HG03045 (cell line): ENCODE results near the gene TPTE2.
"Not testable (repeated sequence)": the region's sequence is repeated elsewhere in the genome, so short reads cannot be mapped to it uniquely, and the experiment has no call there.

Source experiments
- ATAC-seq: cut with Tn5 transposase; IDR thresholded peaks from one replicate; pipeline ENCODE4 v1.9.1; 2021; ENCODE audit warnings: mild to moderate bottlenecking, moderate library complexity; ENCODE audit not compliant: unreplicated experiment

The TPTE2 gene

GRCh38 chr13:19561127-19561582, at the start of gene TPTE2:
TPTE2 (minus strand) TSS chr13:19561532; CDS start chr13:19503234, 58,298 bp downstream.
- ATAC-seq, result not testable (repeated sequence)

DNA sequence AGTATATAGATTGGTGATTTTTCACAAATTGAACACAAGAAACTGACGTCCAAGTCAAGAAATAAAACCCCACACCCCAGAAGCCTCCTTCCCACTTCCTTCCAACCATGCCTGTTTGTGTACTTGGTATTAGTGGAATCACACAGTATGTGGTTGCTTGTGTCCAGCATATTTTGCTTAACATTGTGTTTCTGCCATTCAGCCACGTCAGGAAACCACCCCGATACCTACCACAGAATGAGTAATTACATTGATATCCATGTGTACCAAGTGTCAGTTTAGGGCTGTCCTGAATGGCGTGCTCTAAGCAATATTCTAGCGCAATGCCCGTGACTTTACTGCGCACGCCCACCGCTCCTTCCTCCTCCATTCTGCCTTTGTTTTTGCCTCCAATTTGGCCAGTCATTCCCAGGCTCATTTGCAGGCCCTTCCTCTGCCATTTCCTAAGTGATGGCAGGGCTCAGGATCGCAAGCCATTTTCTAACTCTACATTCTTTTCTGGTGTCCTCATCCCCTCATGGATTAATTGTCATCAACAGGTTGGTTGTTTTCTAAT, 46.3 kb upstream of the TPTE2 start:
- ATAC-seq, result no peak

- no peak for ATAC-seq
Observed at GRCh38 chr13:19606737-19607136, 45.4 kb upstream of the TPTE2 start.

GRCh38 chr13:19606152-19606551, 44.8 kb upstream of the TPTE2 start:
- ATAC-seq, result no peak

GRCh38 chr13:19605161-19605955, 44.0 kb upstream of the TPTE2 start:
- no peak for ATAC-seq

DNA sequence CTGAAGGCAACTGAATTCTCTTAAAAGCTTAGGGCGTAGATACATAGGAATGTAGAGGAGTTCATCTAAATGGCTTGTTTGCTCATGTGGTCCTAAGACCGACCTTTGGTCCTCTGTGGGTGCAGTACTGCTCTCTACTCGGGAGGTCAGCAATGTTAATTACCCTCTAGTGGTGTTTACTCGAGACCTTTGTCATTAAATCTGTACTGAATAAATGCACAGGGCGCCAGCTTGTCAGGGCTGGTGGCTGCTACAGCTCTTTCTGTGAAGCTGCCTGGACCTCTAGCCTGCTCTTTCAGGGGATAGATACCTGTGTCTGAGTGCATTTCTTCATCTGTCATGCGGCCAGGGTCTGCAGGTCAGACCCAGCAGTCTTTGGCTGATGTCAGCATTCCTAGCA, 43.0 kb upstream of the TPTE2 start:
- ATAC-seq, result no peak

- ATAC-seq, result peak; percentile 76
Observed at GRCh38 chr13:19601749-19602725, 40.7 kb upstream of the TPTE2 start.

- ATAC-seq, result no peak
Observed at GRCh38 chr13:19597523-19597922, 36.2 kb upstream of the TPTE2 start.

DNA sequence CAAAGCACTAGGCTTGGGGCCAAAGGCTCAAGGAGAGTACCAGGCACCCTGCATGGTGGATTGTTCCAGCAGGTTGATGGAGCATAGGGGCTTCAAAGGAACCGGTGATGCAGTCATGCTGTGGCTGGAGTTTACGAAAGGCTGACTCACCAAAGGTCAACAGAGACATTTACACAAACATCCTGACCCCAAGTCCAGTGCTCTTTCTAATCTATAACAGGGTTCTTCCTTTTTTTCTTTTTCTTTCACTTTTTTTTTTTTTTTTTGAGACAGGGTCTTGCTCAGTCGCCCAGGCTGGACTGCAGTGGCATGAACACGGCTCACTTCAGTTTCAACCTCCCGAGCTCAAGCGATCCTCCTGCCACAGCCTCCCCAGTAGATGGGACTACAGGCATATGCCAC, 35.6 kb upstream of the TPTE2 start:
- no peak for ATAC-seq

DNA sequence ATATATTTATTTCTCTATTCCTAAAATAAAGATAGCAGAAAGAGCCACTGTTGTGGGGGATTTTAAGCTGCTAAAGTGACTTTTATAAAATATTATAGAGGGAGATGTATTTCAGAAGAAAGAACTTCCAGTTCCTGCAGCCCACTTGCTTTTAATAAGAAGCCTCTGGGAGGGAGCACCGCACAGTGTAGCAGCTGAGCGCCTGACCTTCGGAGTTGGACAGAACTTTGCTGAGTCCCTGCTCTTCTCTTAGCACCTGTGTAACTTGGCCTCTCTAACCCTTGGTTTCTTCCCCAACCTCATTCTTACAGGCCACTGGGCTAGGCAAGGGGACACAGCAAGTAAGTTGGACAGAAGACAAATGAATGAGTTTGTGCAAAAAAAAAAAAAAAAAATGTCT, 34.8 kb upstream of the TPTE2 start:
- ATAC-seq, result no peak

DNA sequence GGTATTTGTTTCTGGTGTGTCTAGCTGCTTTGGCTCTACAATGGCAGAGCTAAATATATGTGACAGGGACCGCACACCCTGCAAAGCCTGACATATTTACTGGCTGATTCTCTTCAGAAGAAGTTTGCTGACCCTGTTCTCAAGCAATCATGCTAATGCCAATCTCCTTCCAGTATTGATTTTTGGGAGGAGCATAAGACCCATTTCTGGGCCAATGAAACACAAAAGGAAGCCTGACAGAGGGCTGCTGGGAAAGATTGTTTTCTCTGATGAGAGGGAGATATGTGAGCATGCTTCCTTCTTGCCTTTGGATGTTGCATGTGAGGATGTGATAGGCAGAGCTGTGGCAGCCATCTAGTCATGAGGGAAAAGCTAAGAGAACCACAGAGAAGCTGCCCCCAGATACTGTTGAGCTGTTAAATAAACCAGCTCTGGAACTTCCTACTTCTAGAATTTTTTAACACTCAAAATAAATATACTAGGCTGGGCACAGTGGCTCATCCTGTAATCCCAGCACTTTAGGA, 31.4 kb upstream of the TPTE2 start:
- no peak for ATAC-seq

- ATAC-seq, result no peak
Observed at GRCh38 chr13:19591864-19592263, 30.5 kb upstream of the TPTE2 start.

DNA sequence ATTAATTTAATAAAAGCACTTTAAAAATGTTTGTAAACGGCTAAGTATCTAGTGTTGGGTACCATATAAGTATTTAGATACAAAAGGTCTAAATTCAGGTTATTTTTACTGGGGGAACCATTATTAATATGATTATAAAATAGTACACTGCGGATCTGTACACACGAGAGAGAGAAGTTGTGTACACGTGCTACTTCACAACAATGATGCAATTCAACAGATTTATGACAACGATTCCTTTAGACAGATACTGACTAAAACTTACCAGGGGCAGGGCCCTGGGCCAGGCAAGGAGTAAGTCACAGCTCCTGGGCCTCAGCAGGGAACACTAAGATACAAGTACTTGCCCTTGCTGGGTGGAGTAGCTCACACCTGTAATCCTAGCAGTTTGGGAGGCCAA, 29.1 kb upstream of the TPTE2 start:
- no peak for ATAC-seq

- ATAC-seq, result no peak
Observed at GRCh38 chr13:19589312-19589711, 28.0 kb upstream of the TPTE2 start.

DNA sequence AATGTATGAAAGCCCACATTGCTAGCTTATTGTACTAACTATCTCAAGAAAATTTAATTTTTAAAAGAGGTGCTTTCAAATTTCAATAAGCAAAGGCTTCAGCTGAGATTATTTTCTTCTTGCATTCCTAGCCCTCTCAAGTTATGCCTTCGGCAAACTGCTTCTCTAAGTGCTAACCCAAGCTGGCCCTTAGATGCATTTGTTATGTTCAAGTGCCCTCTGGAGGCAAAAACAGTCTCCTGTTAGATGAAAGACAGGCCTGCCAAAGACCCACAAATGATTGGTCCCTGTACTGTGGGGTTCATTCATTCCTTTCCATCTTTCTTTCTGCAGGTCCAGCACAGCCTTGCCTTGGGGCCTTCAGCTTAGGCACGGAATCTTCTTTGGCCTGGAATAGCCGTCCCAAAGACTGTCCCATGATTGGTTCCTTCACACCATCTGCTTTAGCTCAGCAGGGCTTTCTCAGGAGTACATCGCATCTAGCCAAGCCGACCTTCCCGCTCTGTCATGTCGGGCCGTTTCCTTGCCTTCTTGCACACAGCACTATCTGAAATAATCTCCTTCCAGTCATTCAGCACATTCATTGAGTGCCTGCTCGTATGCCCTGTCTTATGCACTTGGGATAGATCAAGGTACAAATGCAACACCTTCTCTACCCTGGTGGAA, 26.4 kb upstream of the TPTE2 start:
- ATAC-seq, result peak; percentile 63

DNA sequence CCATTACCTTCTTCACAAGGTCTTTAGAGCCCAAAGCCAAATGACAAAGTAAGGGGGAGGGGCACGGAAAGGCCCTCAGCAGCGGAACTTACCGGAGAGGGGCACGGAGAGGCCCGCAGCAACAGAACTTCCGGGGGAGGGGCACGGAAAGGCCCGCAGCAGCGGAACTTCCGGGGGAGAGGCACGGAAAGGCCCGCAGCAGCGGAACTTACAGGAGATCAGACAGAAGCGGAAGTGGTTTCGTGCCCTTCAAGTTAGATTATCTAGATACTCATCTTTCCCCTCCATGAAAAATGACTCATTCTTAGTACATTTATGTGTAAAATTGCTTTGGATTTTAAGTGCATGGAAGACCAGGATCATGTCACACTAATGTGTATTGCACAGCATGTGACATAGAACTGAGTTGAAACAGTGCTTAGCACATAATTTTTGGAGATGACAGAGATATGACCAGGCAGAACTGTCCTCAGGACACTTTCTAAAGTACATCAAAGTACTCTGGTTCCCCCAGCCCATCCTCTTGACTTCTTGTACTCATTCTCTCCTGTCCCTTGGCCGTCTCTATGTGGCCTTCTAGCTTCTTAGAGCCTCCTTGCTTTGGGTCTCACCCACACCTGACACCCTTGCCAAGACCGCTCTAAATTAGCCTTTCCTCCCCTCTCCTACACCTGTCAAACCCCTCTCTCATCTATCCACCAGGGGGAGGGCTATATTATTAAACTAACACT, 25.7 kb upstream of the TPTE2 start:
- ATAC-seq, result peak; percentile 60

- ATAC-seq, result no peak
Observed at GRCh38 chr13:19581675-19582074, 20.3 kb upstream of the TPTE2 start.

DNA sequence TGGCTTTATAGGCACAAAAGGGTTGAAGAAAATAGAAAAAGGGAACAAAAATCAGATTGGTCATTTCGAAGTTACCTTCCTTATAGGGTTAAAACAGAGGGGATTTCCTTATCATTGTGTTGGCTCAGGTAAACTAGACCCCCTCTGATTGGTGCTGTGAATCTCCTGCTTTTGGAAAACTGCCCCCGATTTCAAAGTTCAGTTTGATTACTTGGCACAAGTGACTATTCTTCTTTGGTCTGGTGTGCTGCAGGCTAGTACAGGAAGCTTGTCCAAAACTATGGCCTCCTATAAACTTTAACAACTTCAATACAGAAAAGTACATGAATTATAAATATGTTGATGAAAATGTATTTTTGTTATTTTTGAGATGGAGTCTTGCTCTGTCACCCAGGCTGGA, 13.9 kb upstream of the TPTE2 start:
- ATAC-seq, result no peak

DNA sequence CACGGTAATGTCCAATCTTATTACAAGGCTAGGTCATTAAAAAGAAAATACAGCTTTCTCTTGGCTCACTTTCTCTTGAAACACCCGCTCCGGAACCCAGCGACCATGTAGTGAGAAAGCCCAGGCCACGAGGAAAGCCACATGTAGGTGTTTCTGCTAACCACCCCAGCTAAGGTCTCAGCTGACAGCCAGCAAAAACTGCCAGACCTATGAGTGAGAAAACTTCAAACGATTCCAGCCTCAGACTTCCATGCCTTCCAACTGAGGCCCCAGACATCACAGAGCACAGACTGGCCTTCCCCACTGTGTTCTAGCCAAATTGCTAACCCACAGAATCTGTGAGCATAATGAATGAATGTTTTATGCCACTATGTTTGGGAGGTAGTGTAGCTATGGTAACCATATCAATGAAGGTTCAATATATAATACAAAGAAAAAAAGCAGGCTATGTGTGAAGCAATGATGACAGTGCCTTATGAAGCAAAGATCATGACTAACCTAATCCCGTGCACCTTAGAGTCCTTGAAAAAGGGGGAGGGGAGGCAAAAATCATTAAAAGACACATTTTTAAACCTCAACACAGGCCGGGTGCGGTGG, 11.9 kb upstream of the TPTE2 start:
- no peak for ATAC-seq

GRCh38 chr13:19572280-19572679, 10.9 kb upstream of the TPTE2 start:
- ATAC-seq, result no peak
